ENCODE results near the gene FHOD3. TPM values are rescaled to one million over a fixed set of nuclear protein-coding genes. Genes with fewer than 3 reads are reported as not detected.

FHOD3 gene
- polyA plus RNA-seq, 1 experiment, result 41.1 TPM

- no peaks in the 10 kb centered on the region for H3K9me3 ChIP-seq (ENCODE audit: control insufficient read depth, insufficient read depth, low read length)
Observed at GRCh38 chr18:36415171-36415570, 117.7 kb downstream of the FHOD3 start.

GRCh38 chr18:36415625-36416024 is 118.1 kb downstream of the FHOD3 start:
- H3K27ac ChIP-seq (ENCODE audit: low read depth, low read length), result no peak overlapping the region
- CTCF ChIA-PET, result no interaction called here
- H3K27me3 ChIP-seq (ENCODE audit: control insufficient read depth, insufficient read depth, low read length), result no peaks in the 10 kb centered on the region
- no peak overlapping the region for H3K4me3 ChIP-seq (ENCODE audit: low read depth, low read length)
- H3K9me3 ChIP-seq (ENCODE audit: control insufficient read depth, insufficient read depth, low read length), result no peaks in the 10 kb centered on the region
- no peak for DNase-seq (ENCODE audit: low read depth, low spot score)
- TF ChIP-seq CTCF (IDR thresholded peaks at IDR 0.05; ENCODE audit: low read depth, low read length), result no peak
- POLR2A ChIA-PET, result no interaction called here

More at GRCh38 chr18:36415171-36415570, 117.7 kb downstream of the FHOD3 start:
- Histone ChIP-seq H3K4me3 (ENCODE audit: low read depth, low read length) (no peak overlapping the region), H3K27me3 (ENCODE audit: control insufficient read depth, insufficient read depth, low read length) (no peaks in the 10 kb centered on the region), H3K27ac (ENCODE audit: low read depth, low read length) (no peak overlapping the region)
- POLR2A ChIA-PET, result no interaction called here
- TF ChIP-seq CTCF (IDR thresholded peaks at IDR 0.05; ENCODE audit: low read depth, low read length), result no peak
- CTCF ChIA-PET, result no interaction called here
- no peak for DNase-seq (ENCODE audit: low read depth, low spot score)

GRCh38 chr18:36419188-36419899 is 121.8 kb downstream of the FHOD3 start:
- CTCF ChIA-PET, result interaction anchor here (0.6 to 1.5 kb wide), 2 partner anchors 141 to 268 kb away, joined by 3 to 6 read pairs; no protein-coding TSS in a partner anchor
- POLR2A ChIA-PET, result interaction anchor here (0.9 to 1.2 kb wide), 2 partner anchors 89 to 109 kb away, joined by 3 read pairs; no protein-coding TSS in a partner anchor

GRCh38 chr18:36419900-36420531 is 122.5 kb downstream of the FHOD3 start:
- CTCF ChIA-PET, result interaction anchor here (1.5 kb wide), 1 partner anchor 268 kb away, joined by 6 read pairs; no protein-coding TSS in a partner anchor
- Histone ChIP-seq H3K4me3 (ENCODE audit: low read depth, low read length) (no peak overlapping the region), H3K27me3 (ENCODE audit: control insufficient read depth, insufficient read depth, low read length) (no peaks in the 10 kb centered on the region), H3K27ac (ENCODE audit: low read depth, low read length) (no peak overlapping the region), H3K9me3 (ENCODE audit: control insufficient read depth, insufficient read depth, low read length) (no peaks in the 10 kb centered on the region)
- DNase-seq (ENCODE audit: low read depth, low spot score), result no peak
- TF ChIP-seq CTCF (IDR thresholded peaks at IDR 0.05; ENCODE audit: low read depth, low read length), result 0 out of 2 replicates have a peak, but pooled peaks have one; percentile 4
- POLR2A ChIA-PET, result interaction anchor here (0.9 kb wide), 1 partner anchor 110 kb away, joined by 3 read pairs; no protein-coding TSS in a partner anchor

More at GRCh38 chr18:36419188-36419899, 121.8 kb downstream of the FHOD3 start:
- no peak overlapping the region for H3K4me3 ChIP-seq (ENCODE audit: low read depth, low read length)
- DNase-seq (ENCODE audit: low read depth, low spot score), result peak; percentile 30
- TF ChIP-seq CTCF (IDR thresholded peaks at IDR 0.05; ENCODE audit: low read depth, low read length), result no peak
- no peak overlapping the region for H3K27ac ChIP-seq (ENCODE audit: low read depth, low read length)
- no peaks in the 10 kb centered on the region for H3K9me3 ChIP-seq (ENCODE audit: control insufficient read depth, insufficient read depth, low read length)
- H3K27me3 ChIP-seq (ENCODE audit: control insufficient read depth, insufficient read depth, low read length), result no peaks in the 10 kb centered on the region

GRCh38 chr18:36420826-36421225 is 123.3 kb downstream of the FHOD3 start:
- no peak overlapping the region for H3K4me3 ChIP-seq (ENCODE audit: low read depth, low read length)
- TF ChIP-seq CTCF (IDR thresholded peaks at IDR 0.05; ENCODE audit: low read depth, low read length), result no peak
- no peak for DNase-seq (ENCODE audit: low read depth, low spot score)
- ChIA-PET POLR2A (no interaction called here), CTCF (interaction anchor here (1.0 to 2.0 kb wide), 2 partner anchors 8 to 336 kb away, joined by 3 to 9 read pairs; no protein-coding TSS in a partner anchor)
- no peaks in the 10 kb centered on the region for H3K9me3 ChIP-seq (ENCODE audit: control insufficient read depth, insufficient read depth, low read length)
- no peaks in the 10 kb centered on the region for H3K27me3 ChIP-seq (ENCODE audit: control insufficient read depth, insufficient read depth, low read length)
- H3K27ac ChIP-seq (ENCODE audit: low read depth, low read length), result no peak overlapping the region

All from AG04450 (cell line).